BLaER1 (cell line): ENCODE results near the gene NPAS2.

ENCODE experiments used
- H3K27ac ChIP-seq: shearing (Covaris generic); formaldehyde crosslinking; 2 replicates; pipeline ENCODE4 v1.8.1; 2022
- H3K27me3 ChIP-seq: shearing (Covaris generic); formaldehyde crosslinking; 2 replicates; pipeline ENCODE4 v1.8.1; 2022
- H3K36me3 ChIP-seq: shearing (Covaris generic); formaldehyde crosslinking; 2 replicates; pipeline ENCODE4 v1.8.1; 2022
- H3K4me1 ChIP-seq: shearing (Covaris generic); formaldehyde crosslinking; 2 replicates; pipeline ENCODE4 v1.8.1; 2022
- H3K4me2 ChIP-seq: shearing (Covaris generic); formaldehyde crosslinking; 2 replicates; pipeline ENCODE4 v1.8.1; 2022
- H3K4me3 ChIP-seq: shearing (Covaris generic); formaldehyde crosslinking; 2 replicates; pipeline ENCODE4 v1.8.1; 2022
- H3K9ac ChIP-seq: shearing (Covaris generic); formaldehyde crosslinking; 2 replicates; pipeline ENCODE4 v1.8.1; 2022
- H3K9me3 ChIP-seq: shearing (Covaris generic); formaldehyde crosslinking; 2 replicates; pipeline ENCODE4 v1.8.1; 2022
- H4K20me1 ChIP-seq: shearing (Covaris generic); formaldehyde crosslinking; 2 replicates; pipeline ENCODE4 v1.8.1; 2022
- Cebpa-rat ChIP-seq: shearing (Covaris generic); IDR thresholded peaks from 2 replicates; pipeline ENCODE4 v1.8.1; 2022

NPAS2 gene

GRCh38 chr2:100962366-100963025, 142.6 kb downstream of the NPAS2 start:
- Histone ChIP-seq H4K20me1 (no peaks in the 10 kb centered on the region), H3K4me2 (no peak overlapping the region), H3K9me3 (no peaks in the 10 kb centered on the region), H3K27me3 (no peaks in the 10 kb centered on the region), H3K4me1 (no peaks in the 10 kb centered on the region), H3K27ac (no peak overlapping the region), H3K4me3 (no peak overlapping the region), H3K36me3 (no peaks in the 10 kb centered on the region), H3K9ac (no peak overlapping the region)
- no peak for TF ChIP-seq Cebpa-rat

GRCh38 chr2:100963026-100963375, 143.1 kb downstream of the NPAS2 start:
- Histone ChIP-seq H3K4me3 (no peak overlapping the region), H4K20me1 (no peaks in the 10 kb centered on the region), H3K27ac (no peak overlapping the region), H3K4me1 (no peaks in the 10 kb centered on the region), H3K27me3 (no peaks in the 10 kb centered on the region), H3K9ac (no peak overlapping the region), H3K36me3 (no peaks in the 10 kb centered on the region), H3K4me2 (no peak overlapping the region), H3K9me3 (no peaks in the 10 kb centered on the region)
- no peak for TF ChIP-seq Cebpa-rat

- no peaks in the 10 kb centered on the region for H3K27me3 ChIP-seq
- no peaks in the 10 kb centered on the region for H3K4me1 ChIP-seq
- TF ChIP-seq Cebpa-rat, result no peak
- H3K36me3 ChIP-seq, result no peaks in the 10 kb centered on the region
- H3K4me3 ChIP-seq, result no peak overlapping the region
- H3K27ac ChIP-seq, result no peak overlapping the region
- no peaks in the 10 kb centered on the region for H4K20me1 ChIP-seq
- no peaks in the 10 kb centered on the region for H3K9me3 ChIP-seq
- H3K4me2 ChIP-seq, result no peak overlapping the region
- H3K9ac ChIP-seq, result no peak overlapping the region
These were observed 144.3 kb downstream of the NPAS2 start for GRCh38 chr2:100964222-100964621.

- Histone ChIP-seq H3K27ac (no peak overlapping the region), H3K4me1 (no peaks in the 10 kb centered on the region), H3K4me3 (no peak overlapping the region), H4K20me1 (no peaks in the 10 kb centered on the region), H3K4me2 (no peak overlapping the region), H3K9me3 (no peaks in the 10 kb centered on the region), H3K27me3 (no peaks in the 10 kb centered on the region), H3K36me3 (no peaks in the 10 kb centered on the region), H3K9ac (no peak overlapping the region)
- TF ChIP-seq Cebpa-rat, result no peak
These were observed 144.8 kb downstream of the NPAS2 start for GRCh38 chr2:100964681-100965169.

GRCh38 chr2:100965596-100965995, 145.7 kb downstream of the NPAS2 start:
- Histone ChIP-seq H3K9me3 (no peaks in the 10 kb centered on the region), H3K4me1 (no peaks in the 10 kb centered on the region), H3K27ac (no peak overlapping the region), H3K4me3 (no peak overlapping the region), H3K4me2 (no peak overlapping the region), H4K20me1 (no peaks in the 10 kb centered on the region), H3K9ac (no peak overlapping the region), H3K27me3 (no peaks in the 10 kb centered on the region), H3K36me3 (no peaks in the 10 kb centered on the region)
- no peak for TF ChIP-seq Cebpa-rat

GRCh38 chr2:100967716-100968115, 147.8 kb downstream of the NPAS2 start:
- Histone ChIP-seq H3K36me3 (no peaks in the 10 kb centered on the region), H3K4me1 (no peaks in the 10 kb centered on the region), H3K27ac (no peak overlapping the region), H3K4me3 (no peak overlapping the region), H3K4me2 (no peak overlapping the region), H3K9me3 (no peaks in the 10 kb centered on the region), H3K9ac (no peak overlapping the region), H3K27me3 (no peaks in the 10 kb centered on the region), H4K20me1 (no peaks in the 10 kb centered on the region)
- no peak for TF ChIP-seq Cebpa-rat

- Histone ChIP-seq H3K27me3 (no peaks in the 10 kb centered on the region), H3K4me1 (no peaks in the 10 kb centered on the region), H4K20me1 (no peaks in the 10 kb centered on the region), H3K36me3 (no peaks in the 10 kb centered on the region), H3K27ac (no peak overlapping the region), H3K4me3 (no peak overlapping the region), H3K4me2 (no peak overlapping the region), H3K9me3 (no peaks in the 10 kb centered on the region), H3K9ac (no peak overlapping the region)
- TF ChIP-seq Cebpa-rat, result no peak
These were observed 148.5 kb downstream of the NPAS2 start for GRCh38 chr2:100968146-100969145.

GRCh38 chr2:100969998-100970397, 150.1 kb downstream of the NPAS2 start:
- no peaks in the 10 kb centered on the region for H3K9me3 ChIP-seq
- no peak overlapping the region for H3K4me2 ChIP-seq
- peaks cover 10% of the 10 kb centered on the region for H3K4me1 ChIP-seq
- H3K4me3 ChIP-seq, result no peak overlapping the region
- H4K20me1 ChIP-seq, result no peaks in the 10 kb centered on the region
- no peak overlapping the region for H3K9ac ChIP-seq
- H3K27ac ChIP-seq, result no peak overlapping the region
- no peaks in the 10 kb centered on the region for H3K36me3 ChIP-seq
- no peaks in the 10 kb centered on the region for H3K27me3 ChIP-seq
- TF ChIP-seq Cebpa-rat, result no peak

- Histone ChIP-seq H3K4me1 (peaks cover 22% of the 10 kb centered on the region), H3K4me3 (no peak overlapping the region), H3K4me2 (no peak overlapping the region), H3K27ac (no peak overlapping the region), H3K9me3 (no peaks in the 10 kb centered on the region), H4K20me1 (no peaks in the 10 kb centered on the region), H3K9ac (no peak overlapping the region), H3K27me3 (no peaks in the 10 kb centered on the region), H3K36me3 (no peaks in the 10 kb centered on the region)
- no peak for TF ChIP-seq Cebpa-rat
These were observed 151.3 kb downstream of the NPAS2 start for GRCh38 chr2:100971221-100971620.

- no peak overlapping the region for H3K27ac ChIP-seq
- no peak overlapping the region for H3K4me2 ChIP-seq
- no peaks in the 10 kb centered on the region for H3K9me3 ChIP-seq
- no peak for TF ChIP-seq Cebpa-rat
- H4K20me1 ChIP-seq, result no peaks in the 10 kb centered on the region
- no peak overlapping the region for H3K4me3 ChIP-seq
- no peaks in the 10 kb centered on the region for H3K36me3 ChIP-seq
- peaks cover 34% of the 10 kb centered on the region for H3K4me1 ChIP-seq
- H3K9ac ChIP-seq, result no peak overlapping the region
- no peaks in the 10 kb centered on the region for H3K27me3 ChIP-seq
These were observed 152.5 kb downstream of the NPAS2 start for GRCh38 chr2:100972452-100972851.
